AG04449 (cell line): ENCODE measurements around the gene ST6GALNAC6.
A peak's percentile ranks its signal among the peaks of the same experiment; 100 is the strongest.

Experiments
- CTCF ChIA-PET: fragments of 350-600 bp; formaldehyde crosslinking; extraction: SDS; loops from one replicate; lab custom pipeline; 2021; ENCODE audit warnings: antibody characterized with exemption; lab: Yijun Ruan, JAX
- POLR2A ChIA-PET: fragments of 400-600, 350-600 bp; formaldehyde crosslinking; extraction: SDS; loops from one replicate; lab custom pipeline; 2020; ENCODE audit warnings: antibody characterized with exemption, inconsistent platforms; lab: Yijun Ruan, JAX
- DNase-seq: peaks from one replicate; pipeline ENCODE4 v3.0.0-alpha.2; 2010; ENCODE audit warnings: low read depth, low spot score
- H3K4me3 ChIP-seq: 2 replicates; pipeline ENCODE4 v1.5.1; 2011; ENCODE audit warnings: low read depth, mild to moderate bottlenecking, control low read depth, low read length
- CTCF ChIP-seq: IDR thresholded peaks from one replicate; pipeline ENCODE4 v1.5.1; 2011; ENCODE audit warnings: mild to moderate bottlenecking, moderate library complexity, low read length, control low read depth, inconsistent platforms; ENCODE audit not compliant: insufficient read depth; ENCODE audit errors: missing control alignments

The ST6GALNAC6 gene

DNA sequence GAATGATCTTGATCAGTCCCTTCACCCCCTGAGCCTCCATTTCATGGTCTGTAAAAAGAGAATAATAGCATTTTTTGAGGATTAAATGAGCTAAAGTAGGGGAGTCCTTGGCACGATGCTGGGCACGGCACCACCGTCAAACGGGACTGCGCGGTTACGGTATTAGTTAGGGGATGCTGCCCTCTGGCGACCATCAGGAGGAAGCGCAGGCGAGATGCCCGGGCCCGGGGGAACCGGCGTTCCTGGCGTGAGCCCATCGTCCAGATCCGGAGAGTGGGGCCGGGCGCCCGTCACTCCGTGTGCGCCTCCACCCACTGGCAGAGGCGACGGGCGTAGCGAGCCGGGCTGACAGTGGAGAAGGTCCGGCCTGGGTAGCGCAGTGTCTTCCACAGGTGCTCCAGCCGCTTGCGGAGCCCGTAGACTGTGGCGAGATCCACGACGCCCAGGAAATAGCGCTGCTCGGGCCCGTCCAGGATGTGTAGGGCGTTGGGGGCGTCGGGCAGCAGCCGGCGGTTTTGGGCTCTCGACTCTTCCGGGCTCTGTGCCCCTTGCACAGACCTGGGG, 22.2 kb upstream of the ST6GALNAC6 start:
- ChIA-PET CTCF (interaction anchor here (0.6 to 6.4 kb wide), 69 partner anchors 9 to 956 kb away, joined by 3 to 119 read pairs (median 5); partner anchors contain the start of genes CDK9, ENG, PIP5KL1 and PTRH1), POLR2A (interaction anchor here (0.6 to 1.2 kb wide), 4 partner anchors 120 to 364 kb away, joined by 3 to 5 read pairs (median 3); partner anchors contain the start of gene CDK9)
- peak overlapping the region; percentile 40 for H3K4me3 ChIP-seq
- DNase-seq = no peak
- peak; percentile 94 for TF ChIP-seq CTCF

DNA sequence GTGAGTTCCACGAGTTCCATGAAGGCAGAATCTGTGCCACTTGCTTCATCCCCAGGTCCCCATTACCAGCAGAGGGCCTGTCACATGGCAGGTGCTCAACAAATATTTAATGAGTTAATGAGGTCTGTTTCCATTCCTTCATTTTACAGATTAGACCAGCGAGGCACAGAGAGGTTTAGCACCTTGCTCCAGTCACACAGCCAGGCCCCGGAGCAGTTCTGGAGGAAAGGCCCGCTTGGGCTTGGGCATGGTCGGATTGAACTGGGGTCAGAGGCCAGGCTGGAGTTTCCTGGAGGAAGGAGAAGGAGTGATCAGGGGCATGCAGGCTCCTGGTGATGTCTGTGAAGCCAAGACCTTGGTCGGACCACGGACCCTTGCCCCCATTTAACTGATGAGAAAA, 21.4 kb upstream of the ST6GALNAC6 start:
- ChIA-PET POLR2A (interaction anchor here (1.2 kb wide), 2 partner anchors 119 to 135 kb away, joined by 3 read pairs; partner anchors contain the start of gene CDK9), CTCF (interaction anchor here (0.6 to 6.4 kb wide), 73 partner anchors 8 to 955 kb away, joined by 3 to 119 read pairs (median 4); partner anchors contain the start of genes CDK9, ENG, PIP5KL1 and PTRH1)

GRCh38 chr9:127919253-127919815, 19.9 kb upstream of the ST6GALNAC6 start:
- peak; percentile 95 for DNase-seq
- CTCF ChIA-PET = interaction anchor here (1.0 to 5.9 kb wide), 16 partner anchors 11 to 704 kb away, joined by 3 to 119 read pairs (median 4); partner anchors contain the start of genes CDK9, PIP5KL1 and TOR2A
- TF ChIP-seq CTCF = no peak
- H3K4me3 ChIP-seq = no peak overlapping the region
- POLR2A ChIA-PET = interaction anchor here (0.6 to 1.2 kb wide), 3 partner anchors 21 to 398 kb away, joined by 3 read pairs; no protein-coding TSS in a partner anchor

More for the DNA sequence above, 21.4 kb upstream of the ST6GALNAC6 start:
- no peak overlapping the region for H3K4me3 ChIP-seq
- no peak for DNase-seq
- TF ChIP-seq CTCF = no peak

GRCh38 chr9:127918183-127919107, 19.0 kb upstream of the ST6GALNAC6 start:
- POLR2A ChIA-PET = interaction anchor here (0.6 to 1.2 kb wide), 2 partner anchors 20 to 397 kb away, joined by 3 read pairs; no protein-coding TSS in a partner anchor
- CTCF ChIA-PET = interaction anchor here (0.6 to 5.9 kb wide), 12 partner anchors 24 to 347 kb away, joined by 3 to 119 read pairs (median 7); partner anchors contain the start of genes CDK9 and TOR2A
- DNase-seq = no peak
- H3K4me3 ChIP-seq = no peak overlapping the region
- no peak for TF ChIP-seq CTCF

- DNase-seq = no peak
- no peak for TF ChIP-seq CTCF
- CTCF ChIA-PET = interaction anchor here (0.7 to 2.5 kb wide), 9 partner anchors 44 to 197 kb away, joined by 3 to 13 read pairs (median 7); partner anchors contain the start of genes CDK9 and TOR2A
- POLR2A ChIA-PET = no interaction called here
- no peak overlapping the region for H3K4me3 ChIP-seq
Measured at GRCh38 chr9:127917603-127918002, 18.2 kb upstream of the ST6GALNAC6 start.
